OCI-LY1 (cell line): ENCODE data around the gene FIBP.

Source experiments
- EZH2 ChIP-seq: fragments of 200-600 bp; sonication (generic), shearing (Covaris generic); IDR thresholded peaks from 2 replicates; pipeline ENCODE4 v1.8.0; 2017; ENCODE audit warnings: borderline replicate concordance, mixed run types, mild to moderate bottlenecking, antibody characterized with exemption, low read length, moderate library complexity, mixed read lengths
- TF ChIP-seq, protein P1 (sequence below): fragments of 200-600 bp; sonication (generic), shearing (Covaris generic); IDR thresholded peaks from 2 replicates; pipeline ENCODE4 v1.5.1; 2017; ENCODE audit warnings: mild to moderate bottlenecking, antibody characterized with exemption, low read length, moderate library complexity, mixed read lengths

DNA sequence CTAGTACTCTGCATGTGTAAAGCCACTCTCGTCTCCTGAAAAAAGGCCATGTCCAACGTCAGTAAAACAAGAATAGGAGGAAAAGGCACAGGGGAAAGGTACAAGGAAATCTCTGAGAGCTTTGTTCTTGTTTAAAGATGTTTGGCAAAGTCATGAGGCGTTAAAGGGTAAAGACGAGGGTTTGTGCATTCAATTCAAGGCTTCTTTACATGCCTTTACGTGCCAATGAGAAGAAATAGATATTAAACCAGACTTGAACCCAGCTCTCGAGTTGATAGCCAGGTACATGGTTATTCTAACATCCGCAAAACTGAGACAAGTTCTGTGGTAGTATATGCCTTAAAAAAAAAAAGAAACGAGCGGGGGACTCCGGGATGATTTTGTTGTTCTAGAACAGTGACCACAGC lies 29.6 kb downstream of the FIBP start:
- TF ChIP-seq, protein P1, sequence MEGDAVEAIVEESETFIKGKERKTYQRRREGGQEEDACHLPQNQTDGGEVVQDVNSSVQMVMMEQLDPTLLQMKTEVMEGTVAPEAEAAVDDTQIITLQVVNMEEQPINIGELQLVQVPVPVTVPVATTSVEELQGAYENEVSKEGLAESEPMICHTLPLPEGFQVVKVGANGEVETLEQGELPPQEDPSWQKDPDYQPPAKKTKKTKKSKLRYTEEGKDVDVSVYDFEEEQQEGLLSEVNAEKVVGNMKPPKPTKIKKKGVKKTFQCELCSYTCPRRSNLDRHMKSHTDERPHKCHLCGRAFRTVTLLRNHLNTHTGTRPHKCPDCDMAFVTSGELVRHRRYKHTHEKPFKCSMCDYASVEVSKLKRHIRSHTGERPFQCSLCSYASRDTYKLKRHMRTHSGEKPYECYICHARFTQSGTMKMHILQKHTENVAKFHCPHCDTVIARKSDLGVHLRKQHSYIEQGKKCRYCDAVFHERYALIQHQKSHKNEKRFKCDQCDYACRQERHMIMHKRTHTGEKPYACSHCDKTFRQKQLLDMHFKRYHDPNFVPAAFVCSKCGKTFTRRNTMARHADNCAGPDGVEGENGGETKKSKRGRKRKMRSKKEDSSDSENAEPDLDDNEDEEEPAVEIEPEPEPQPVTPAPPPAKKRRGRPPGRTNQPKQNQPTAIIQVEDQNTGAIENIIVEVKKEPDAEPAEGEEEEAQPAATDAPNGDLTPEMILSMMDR = no peak
- TF ChIP-seq EZH2 = no peak
